ENCODE results near the gene NEURL4. TPM values are rescaled to one million over a fixed set of nuclear protein-coding genes. Genes with fewer than 3 reads are reported as not detected.

The NEURL4 gene
- 8.9 and 13.0 TPM in 2 replicates for total RNA-seq

DNA sequence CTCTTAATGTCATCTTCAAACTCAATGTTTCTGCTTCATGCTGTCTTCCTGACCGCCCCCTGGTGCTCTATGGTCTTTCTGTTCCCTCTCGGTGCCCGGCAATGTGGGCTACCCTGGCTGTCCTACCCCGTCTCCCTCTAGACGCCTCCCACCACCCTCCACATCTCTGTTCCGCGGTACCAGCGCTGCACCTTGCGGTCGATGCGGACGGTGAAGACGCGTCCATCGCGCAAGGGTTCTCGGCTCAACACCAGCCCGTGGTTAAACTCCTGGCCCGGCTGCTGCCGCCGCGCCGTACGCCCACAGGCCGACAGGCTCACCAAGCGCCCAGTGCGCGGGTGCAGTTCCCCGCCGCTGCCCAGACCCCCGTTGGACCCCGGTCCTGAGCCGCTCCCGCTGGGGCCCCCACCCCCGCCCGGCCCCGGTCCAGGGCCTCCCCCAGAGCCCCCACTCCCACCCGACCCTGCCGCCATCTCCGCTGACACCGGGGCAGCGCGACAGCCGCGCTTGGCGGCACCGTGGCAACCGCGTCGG, at the start of gene NEURL4:
TSS of gene NEURL4 (minus strand) at position 496 of the 534 bp plus-strand sequence. CDS start at position 473, 23 bp downstream.

DNA sequence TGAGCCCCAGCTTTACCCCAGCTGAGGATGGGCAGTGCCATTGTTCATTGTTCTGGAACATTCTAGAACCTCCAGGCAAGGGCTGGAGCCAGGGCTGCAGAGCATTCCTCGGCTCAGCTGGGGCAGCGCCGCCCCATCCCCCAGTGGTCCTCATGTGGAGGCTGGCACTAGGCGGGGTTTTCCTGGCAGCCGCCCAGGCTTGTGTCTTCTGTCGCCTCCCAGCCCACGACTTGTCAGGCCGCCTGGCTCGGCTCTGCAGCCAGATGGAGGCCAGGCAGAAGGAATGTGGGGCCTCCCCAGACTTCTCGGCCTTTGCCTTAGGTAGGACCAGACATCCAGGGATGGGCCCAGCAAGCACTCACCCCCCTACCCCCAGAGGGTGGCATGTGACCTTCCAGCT, 25.9 kb upstream of the NEURL4 start, which contains the start of gene TMEM95:
TSS of gene TMEM95 (plus strand) at position 104 of the 400 bp plus-strand sequence. CDS start at position 153, 49 bp downstream.

DNA sequence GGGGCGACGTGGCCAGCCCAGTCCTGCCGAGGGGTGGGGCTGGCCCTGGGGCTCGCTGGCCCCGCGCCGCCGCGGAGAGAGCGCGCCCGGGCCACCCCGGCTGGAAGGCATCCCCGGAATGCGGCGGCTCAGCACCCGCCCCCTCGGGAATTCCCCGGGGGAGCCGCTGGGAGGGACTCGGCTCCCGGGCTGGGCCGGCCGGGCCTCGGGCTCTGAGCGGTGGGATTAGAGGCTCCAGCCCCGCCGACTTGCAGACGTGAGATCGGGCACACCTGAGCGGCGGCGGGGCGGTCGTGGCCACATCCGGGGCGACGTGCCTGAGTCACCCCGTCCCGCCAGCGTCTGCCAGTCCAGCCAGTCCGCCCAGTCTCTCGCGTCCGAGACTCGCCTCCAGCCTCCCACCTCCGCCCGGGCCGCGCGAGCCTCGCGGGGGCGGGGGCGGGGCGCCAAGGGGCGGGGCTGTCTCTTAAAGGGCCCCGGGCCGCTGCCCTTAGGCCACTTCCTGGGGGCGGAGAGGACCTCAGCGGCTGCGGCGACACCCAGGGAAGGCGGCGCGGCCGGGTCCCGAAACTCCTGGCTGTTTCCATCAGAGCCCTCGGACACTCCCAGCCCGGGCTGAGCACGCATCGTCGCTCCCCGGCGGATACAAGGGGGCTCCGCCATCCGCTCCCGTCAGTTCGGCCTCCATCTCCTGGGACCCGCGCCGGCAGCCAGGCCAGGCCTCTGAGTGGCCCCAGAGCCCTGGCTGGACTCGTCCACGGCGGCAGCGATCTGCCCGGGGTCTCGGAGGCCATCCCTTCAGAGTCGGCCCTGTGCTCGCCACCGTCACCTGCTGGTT, 22.7 kb upstream of the NEURL4 start, which contains the start of gene KCTD11:
TSS of gene KCTD11 (plus strand) at position 498 of the 838 bp plus-strand sequence.

DNA sequence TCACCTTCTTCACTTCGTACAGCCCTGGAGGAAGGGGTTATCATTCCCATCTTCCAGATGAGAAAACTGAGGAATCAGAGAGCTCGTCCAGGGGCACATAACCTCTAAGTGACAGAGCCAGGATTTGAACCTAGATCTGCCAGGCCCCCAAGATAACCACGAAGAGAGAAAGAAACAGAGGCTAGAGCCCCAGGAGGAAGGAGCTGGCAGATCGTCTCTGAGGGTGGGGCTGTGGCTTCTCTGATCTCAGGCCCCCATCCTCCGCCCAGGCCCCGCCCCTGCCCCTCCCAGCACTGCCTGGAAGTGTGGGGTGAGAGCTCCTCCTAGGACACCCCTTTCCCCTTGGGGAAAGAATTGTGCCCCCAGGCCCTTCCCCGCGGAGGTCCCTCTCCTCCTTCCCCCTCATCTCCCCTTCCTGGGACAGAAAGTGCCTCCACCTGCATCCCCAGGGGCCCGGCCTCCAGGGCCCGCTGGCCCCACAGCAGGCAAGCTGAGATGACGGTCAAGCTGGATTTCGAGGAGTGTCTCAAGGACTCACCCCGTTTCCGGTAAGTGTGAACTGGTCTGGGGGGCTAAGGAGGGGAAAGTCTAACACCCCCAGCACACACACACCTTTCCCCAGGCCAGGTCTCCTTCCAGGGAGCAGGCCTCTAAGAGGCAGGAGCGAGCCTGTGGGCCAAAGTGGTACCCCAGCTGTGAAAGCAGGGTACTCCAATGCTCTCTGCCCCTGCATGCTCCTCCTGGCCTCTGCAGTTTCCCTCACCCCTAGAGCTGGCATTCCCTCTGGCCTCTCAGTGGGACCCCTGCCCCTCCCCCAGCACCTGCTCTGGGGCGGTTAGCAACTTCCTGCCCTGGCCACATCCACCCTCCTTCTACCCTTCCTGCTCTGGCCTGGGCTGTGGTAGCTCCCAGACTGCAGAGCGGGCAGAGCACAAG, 7.4 kb upstream of the NEURL4 start, which contains the start of gene ACAP1:
TSS of gene ACAP1 (plus strand) at position 290 of the 936 bp plus-strand sequence. CDS start at position 496, 206 bp downstream.

DNA sequence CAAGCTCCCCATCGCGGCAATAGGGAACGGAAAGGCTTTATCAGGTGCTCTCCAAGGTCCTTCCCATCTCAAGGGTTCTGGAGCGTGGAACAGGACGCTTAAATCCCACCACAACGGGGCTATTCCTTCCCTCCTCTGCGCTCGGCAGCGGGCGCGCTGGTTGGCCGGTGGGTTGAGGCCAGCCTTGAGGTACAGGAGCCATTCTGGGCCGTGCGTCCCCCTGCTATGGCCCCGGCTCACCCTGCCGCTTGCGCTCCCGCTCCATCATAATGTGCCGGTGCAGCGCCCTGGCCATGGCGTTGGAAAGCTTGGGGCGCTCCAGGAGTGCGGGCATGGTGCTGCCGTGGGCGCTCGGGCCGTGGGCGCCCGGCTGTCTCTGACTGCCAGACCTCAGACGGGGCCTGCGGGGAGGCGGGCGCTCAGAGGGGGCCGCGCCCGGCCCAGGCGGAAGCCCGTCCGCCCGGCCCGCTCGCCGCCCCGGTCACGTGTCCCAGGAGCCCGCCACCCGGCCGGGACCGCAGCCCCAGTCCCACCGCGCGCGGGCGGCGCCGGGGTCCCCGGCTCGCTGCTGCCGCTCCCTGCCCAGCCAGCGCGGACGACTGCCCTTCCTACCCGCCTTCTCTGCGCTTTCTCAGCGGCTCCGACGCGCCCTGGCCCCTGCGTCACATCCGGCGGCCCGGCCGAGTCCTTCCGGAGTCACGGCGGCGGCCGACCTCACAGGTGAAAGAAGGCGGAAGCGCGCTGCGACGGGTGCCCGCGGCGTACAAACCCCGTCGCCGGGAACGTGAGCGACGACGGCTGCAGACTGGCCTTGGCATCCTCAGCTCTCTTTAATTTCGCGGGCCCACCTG, 14.2 kb downstream of the NEURL4 start, which contains the start of gene GPS2:
TSS of gene GPS2 (minus strand) at position 642 of the 851 bp plus-strand sequence. CDS start at position 334, 308 bp downstream.

DNA sequence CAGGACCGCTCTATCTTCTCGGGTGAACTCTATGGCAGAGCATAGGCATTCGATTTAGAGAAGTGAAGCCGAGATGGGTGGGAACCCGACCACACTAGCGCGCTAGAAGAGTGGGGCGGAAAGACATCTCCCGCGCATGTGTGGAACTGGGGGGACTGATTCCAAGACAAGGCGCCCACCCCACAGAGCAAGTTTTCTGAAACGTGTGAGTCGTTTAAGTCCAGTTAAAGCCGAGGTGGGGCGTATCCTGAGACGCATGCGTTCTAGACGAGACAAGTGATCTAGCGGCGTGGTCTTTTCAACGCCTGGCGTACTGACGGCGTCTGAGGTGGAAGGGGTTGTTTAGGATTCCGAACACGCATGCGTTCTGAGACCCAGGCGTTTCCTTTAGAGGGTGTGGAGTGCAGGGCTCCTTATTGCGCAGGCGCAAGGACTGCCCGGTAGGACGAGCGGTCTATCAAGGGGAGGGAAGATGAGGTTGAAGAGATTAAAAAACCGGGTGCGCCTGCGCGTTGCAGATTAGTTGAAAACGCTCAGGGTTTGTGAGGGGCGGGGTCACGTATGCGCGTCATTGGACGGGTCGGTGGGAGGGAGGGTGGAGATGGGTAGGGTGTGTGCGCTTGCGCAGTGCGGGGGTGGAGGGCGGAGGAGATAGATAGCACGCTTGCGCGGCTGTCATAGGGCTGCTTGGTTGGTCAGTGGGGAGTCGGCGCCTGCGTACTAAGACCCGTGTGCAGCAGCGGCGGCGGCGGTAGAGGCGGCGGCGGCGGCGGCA, 22.0 kb downstream of the NEURL4 start, which contains the start of gene EIF5A:
TSS of gene EIF5A (plus strand) at position 718 of the 775 bp plus-strand sequence. CDS start 2,008 bp downstream, outside the sequence.

DNA sequence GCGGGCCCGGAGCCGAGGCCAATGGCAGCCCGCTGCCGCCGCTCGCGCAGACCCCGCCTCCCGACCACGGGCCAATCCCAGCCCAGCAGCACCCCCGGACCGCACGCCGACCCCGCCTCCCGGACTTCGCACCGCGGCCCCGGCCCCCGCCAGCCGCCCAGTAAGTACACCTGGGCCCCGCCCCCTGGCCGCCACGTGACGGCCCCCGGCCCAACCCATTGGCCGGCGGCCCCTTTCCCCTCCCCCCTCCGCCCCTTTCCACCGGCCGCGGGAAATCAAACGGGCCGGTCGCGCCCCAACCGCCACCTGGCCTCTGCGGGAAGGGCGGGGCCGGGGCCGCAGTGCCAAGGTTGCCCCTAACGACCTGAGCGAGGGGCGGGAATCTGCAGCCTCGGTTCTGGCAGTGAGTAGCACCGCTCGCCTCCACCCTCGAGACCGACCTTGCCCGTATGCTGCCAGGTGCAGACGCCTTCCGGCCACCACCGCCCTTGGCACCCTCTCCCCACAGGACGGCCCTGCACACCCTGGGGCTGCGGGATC, 34.5 kb downstream of the NEURL4 start, which contains the start of gene YBX2:
TSS of gene YBX2 (minus strand) at position 26 of the 540 bp plus-strand sequence. CDS start 139 bp downstream, outside the sequence.

DNA sequence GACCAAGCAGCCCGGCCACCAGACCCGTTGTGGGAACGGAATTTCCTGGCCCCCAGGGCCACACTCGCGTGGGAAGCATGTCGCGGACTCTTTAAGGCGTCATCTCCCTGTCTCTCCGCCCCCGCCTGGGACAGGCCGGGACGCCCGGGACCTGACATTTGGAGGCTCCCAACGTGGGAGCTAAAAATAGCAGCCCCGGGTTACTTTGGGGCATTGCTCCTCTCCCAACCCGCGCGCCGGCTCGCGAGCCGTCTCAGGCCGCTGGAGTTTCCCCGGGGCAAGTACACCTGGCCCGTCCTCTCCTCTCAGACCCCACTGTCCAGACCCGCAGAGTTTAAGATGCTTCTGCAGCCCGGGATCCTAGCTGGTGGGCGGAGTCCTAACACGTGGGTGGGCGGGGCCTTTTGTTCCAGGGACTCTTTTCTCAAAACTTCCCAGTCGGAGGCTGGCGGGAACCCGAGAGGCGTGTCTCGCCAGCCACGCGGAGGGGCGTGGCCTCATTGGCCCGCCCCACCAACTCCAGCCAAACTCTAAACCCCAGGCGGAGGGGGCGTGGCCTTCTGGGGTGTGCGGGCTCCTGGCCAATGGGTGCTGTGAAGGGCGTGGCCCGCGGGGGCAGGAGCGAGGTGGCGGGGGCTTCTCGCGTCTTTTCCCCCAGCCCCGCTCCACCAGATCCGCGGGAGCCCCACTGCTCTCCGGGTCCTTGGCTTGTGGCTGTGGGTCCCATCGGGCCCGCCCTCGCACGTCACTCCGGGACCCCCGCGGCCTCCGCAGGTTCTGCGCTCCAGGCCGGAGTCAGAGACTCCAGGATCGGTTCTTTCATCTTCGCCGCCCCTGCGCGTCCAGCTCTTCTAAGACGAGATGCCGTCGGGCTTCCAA, 47.8 kb downstream of the NEURL4 start, which contains the start of gene SLC2A4:
TSS of gene SLC2A4 (plus strand) at position 645 of the 879 bp plus-strand sequence. CDS start at position 862, 217 bp downstream.

Other genes starting within 250 kb of the NEURL4 start
- gene CLEC10A, start 249.1 kb downstream of the NEURL4 start, total RNA-seq, result not detected in 2 replicates
- not detected in 2 replicates for gene ASGR2, start 214.5 kb downstream of the NEURL4 start, total RNA-seq
- 0.35 and 0.85 TPM in 2 replicates for gene ASGR1, start 150.0 kb downstream of the NEURL4 start, total RNA-seq
- gene DLG4, start 109.5 kb downstream of the NEURL4 start, total RNA-seq, result 8.5 and 13.6 TPM in 2 replicates
- gene ACADVL, start 109.4 kb downstream of the NEURL4 start, total RNA-seq, result 194 and 234 TPM in 2 replicates
- gene DVL2, start 94.8 kb downstream of the NEURL4 start, total RNA-seq, result 61.8 and 63.7 TPM in 2 replicates
- 37.1 and 52.7 TPM in 2 replicates for gene PHF23, start 89.9 kb downstream of the NEURL4 start, total RNA-seq
- gene GABARAP, start 86.9 kb downstream of the NEURL4 start, total RNA-seq, result 916 and 1,059 TPM in 2 replicates
- gene CTDNEP1, start 77.6 kb downstream of the NEURL4 start, total RNA-seq, result 56.2 and 97.6 TPM in 2 replicates
- 24.4 and 27.7 TPM in 2 replicates for gene ELP5, start 77.1 kb downstream of the NEURL4 start, total RNA-seq
- 0.17 and 1.3 TPM in 2 replicates for gene CLDN7, start 66.9 kb downstream of the NEURL4 start, total RNA-seq
- gene SLC2A4, start 47.6 kb downstream of the NEURL4 start, total RNA-seq, result 0.23 TPM in 1 of 2 replicates, not detected in the other
- 0.60 TPM in 1 of 2 replicates, not detected in the other for gene YBX2, start 34.7 kb downstream of the NEURL4 start, total RNA-seq
- 327 and 351 TPM in 2 replicates for gene EIF5A, start 21.7 kb downstream of the NEURL4 start, total RNA-seq
- 65.2 and 92.2 TPM in 2 replicates for gene GPS2, start 14.0 kb downstream of the NEURL4 start, total RNA-seq
- 0.34 TPM in 1 of 2 replicates, not detected in the other for gene ACAP1, start 7.2 kb upstream of the NEURL4 start, total RNA-seq
- gene KCTD11, start 22.8 kb upstream of the NEURL4 start, total RNA-seq, result 17.2 and 24.3 TPM in 2 replicates
- not detected in 2 replicates for gene TMEM95, start 25.8 kb upstream of the NEURL4 start, total RNA-seq
- gene TNK1, start 51.8 kb upstream of the NEURL4 start, total RNA-seq, result 0.09 and 0.47 TPM in 2 replicates
- 45.7 and 72.9 TPM in 2 replicates for gene PLSCR3, start 65.2 kb upstream of the NEURL4 start, total RNA-seq
- 83.2 and 132 TPM in 2 replicates for gene TMEM256, start 74.8 kb upstream of the NEURL4 start, total RNA-seq
- 13.5 and 18.6 TPM in 2 replicates for gene NLGN2, start 78.5 kb upstream of the NEURL4 start, total RNA-seq
- not detected in 2 replicates for gene SPEM1, start 91.0 kb upstream of the NEURL4 start, total RNA-seq
- not detected in 2 replicates for gene SPEM2, start 96.3 kb upstream of the NEURL4 start, total RNA-seq
- not detected in 2 replicates for gene SPEM3, start 99.5 kb upstream of the NEURL4 start, total RNA-seq
- gene TMEM102, start 106.1 kb upstream of the NEURL4 start, total RNA-seq, result 1.3 and 2.4 TPM in 2 replicates
- 0.43 and 2.0 TPM in 2 replicates for gene FGF11, start 110.2 kb upstream of the NEURL4 start, total RNA-seq
- gene CHRNB1, start 115.7 kb upstream of the NEURL4 start, total RNA-seq, result 3.7 and 6.7 TPM in 2 replicates
- 25.4 and 29.3 TPM in 2 replicates for gene ZBTB4, start 150.3 kb upstream of the NEURL4 start, total RNA-seq
- not detected in 2 replicates for gene SLC35G6, start 152.1 kb upstream of the NEURL4 start, total RNA-seq
- gene POLR2A, start 155.0 kb upstream of the NEURL4 start, total RNA-seq, result 35.5 and 50.7 TPM in 2 replicates
- gene TNFSF12, start 219.7 kb upstream of the NEURL4 start, total RNA-seq, result 14.1 and 17.4 TPM in 2 replicates
- 2.1 and 3.6 TPM in 2 replicates for gene TNFSF13, start 229.4 kb upstream of the NEURL4 start, total RNA-seq
- 45.6 and 47.5 TPM in 2 replicates for gene SENP3, start 232.6 kb upstream of the NEURL4 start, total RNA-seq